Psoas muscle (tissue), 8 donors: Measurements from ENCODE around the gene ADAMTS12. TPM values are rescaled to one million over a fixed set of nuclear protein-coding genes. Genes with fewer than 3 reads are reported as not detected.

Experiments used
- ATAC-seq, 4 donors: fragments of 200-7000 bp; cut with Tn5 transposase; one replicate each; pipeline ENCODE4 v1.9.1; 2020; ENCODE audit warnings: moderate library complexity in 3 of 4, mild to moderate bottlenecking in 2 of 4
- DNase-seq, 2 donors: peaks; one replicate each; pipeline ENCODE4 v3.0.0-alpha.2; 2020
- H3K27ac ChIP-seq: fragments of 200-600 bp; one replicate; pipeline ENCODE4 v1.8.0; 2022
- H3K27me3 ChIP-seq, 3 donors: fragments of 200-600 bp in 1 of 3; one replicate each; pipeline versions ENCODE4 v1.6.1 to v1.8.0; 2013 to 2022; ENCODE audit warnings: low read length in 2 of 3, mild to moderate bottlenecking in 2 of 3, moderate library complexity in 1 of 3; ENCODE audit not compliant: insufficient read depth in 3 of 3
- H3K36me3 ChIP-seq, 2 donors: fragments of 200-600 bp in 1 of 2; one replicate each; pipeline versions ENCODE4 v1.6.1 to v1.8.0; 2013 to 2022; ENCODE audit warnings: low read depth in 1 of 2, mild to moderate bottlenecking in 1 of 2, moderate library complexity in 1 of 2; ENCODE audit not compliant: insufficient read depth in 1 of 2
- H3K4me1 ChIP-seq: fragments of 200-600 bp; one replicate; pipeline ENCODE4 v1.8.0; 2022
- H3K4me3 ChIP-seq: fragments of 200-600 bp; one replicate; pipeline ENCODE4 v1.8.0; 2022; ENCODE audit warnings: mild to moderate bottlenecking
- H3K9me3 ChIP-seq: fragments of 200-600 bp; one replicate; pipeline ENCODE4 v1.8.0; 2022
- WGBS, 3 donors: extraction: QIAGEN DNeasy Blood & Tissue Kit; methylation state at CpG; one replicate each; pipeline versions ENCODE4 v1.1.6 to v1.1.7; 2013; 5-methylcytosine and 5-hydroxymethylcytosine counted together
- intact Hi-C, 2 donors: fragments of 100-400 bp; cut with DNase I; formaldehyde crosslinking; loops; one replicate each; pipeline versions ENCODE4 v1.11.0 to v1.14.2; 2022
- polyA plus RNA-seq, 3 donors: library from polyadenylated mRNA; stranded (reverse); fragments of 200-250 nt; gene quantifications; one replicate each; pipeline ENCODE4 v1.2.3, GENCODE V29; 2013
- total RNA-seq, 4 donors: library from RNA; stranded (reverse); fragmentation: NEBNext Ultra II Directional in 2 of 4; extraction: Animal tissue kit (Norgen Biotek cat#: 25700) in 2 of 4; gene quantifications; one replicate each; pipeline versions ENCODE4 v1.2.1 to v1.2.4, GENCODE V29; 2021 to 2023
- TF ChIP-seq, protein P1 (sequence below): fragments of 200-600 bp; IDR thresholded peaks from one replicate; pipeline ENCODE4 v1.8.0; 2022; ENCODE audit warnings: antibody characterized with exemption
- donor health status: healthy with polysubstance abuse.
- donor health status: DM: no; HTN: no; CAD: no; lungs with moderate emphysema.
- donor health status: Bipolar disorder and iron deficiency.
- donor health status: healthy.
- donor health status: DM: yes; HTN: yes; CAD: no.
- donor health status: DM: no; HTN: no; CAD: no.
- donor health status: DM: no; HTN: no; CAD: no.
- donor health status: DM: yes; HTN: yes; CAD: no.

ADAMTS12 gene
- total and polyA plus RNA-seq, 7 donors = 0.19 to 1.2 (median 0.88) TPM

DNA sequence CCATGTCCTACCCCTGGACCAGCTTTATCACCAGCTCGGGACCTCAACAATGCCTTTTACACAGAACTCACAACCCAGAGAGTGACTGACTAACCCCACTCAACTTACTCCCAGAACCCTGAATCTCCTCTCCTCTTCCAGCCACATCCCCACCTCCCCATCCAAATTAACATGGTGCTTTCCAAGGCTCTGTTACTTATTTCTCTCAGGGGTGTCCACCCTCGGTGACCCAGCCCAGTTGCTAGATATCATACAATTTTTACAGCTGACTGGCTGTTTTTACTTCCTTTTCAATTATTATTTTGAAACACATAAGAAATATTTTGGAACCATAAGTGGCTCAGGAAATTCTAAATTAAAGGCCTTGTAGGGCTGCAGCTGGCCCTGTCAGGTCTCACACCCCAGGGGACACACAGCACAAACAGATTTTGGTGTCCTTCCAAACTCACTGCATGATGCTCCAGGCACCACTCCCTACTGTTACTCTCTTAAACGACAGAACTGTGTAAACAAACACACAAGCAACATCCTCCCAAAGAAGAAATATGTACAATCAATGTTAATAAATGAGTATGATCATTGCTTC, 180.6 kb downstream of the ADAMTS12 start:
- WGBS, 3 donors = 27 to 51% (median 29%) methylated on average over 3 of the region's 3 CpGs
- Histone ChIP-seq H3K36me3 (no peaks in the 10 kb centered on the region), H3K27me3 (no peaks in the 10 kb centered on the region), H3K9me3 (no peaks in the 10 kb centered on the region), H3K27ac (no peak overlapping the region), H3K4me3 (no peak overlapping the region), H3K4me1 (no peaks in the 10 kb centered on the region)
- ATAC-seq = peak in 1 of 4 donors; percentile 68
- DNase-seq = peak in 1 of 2 donors; percentile 55
- intact Hi-C loops = no loop called here
- TF ChIP-seq, protein P1, sequence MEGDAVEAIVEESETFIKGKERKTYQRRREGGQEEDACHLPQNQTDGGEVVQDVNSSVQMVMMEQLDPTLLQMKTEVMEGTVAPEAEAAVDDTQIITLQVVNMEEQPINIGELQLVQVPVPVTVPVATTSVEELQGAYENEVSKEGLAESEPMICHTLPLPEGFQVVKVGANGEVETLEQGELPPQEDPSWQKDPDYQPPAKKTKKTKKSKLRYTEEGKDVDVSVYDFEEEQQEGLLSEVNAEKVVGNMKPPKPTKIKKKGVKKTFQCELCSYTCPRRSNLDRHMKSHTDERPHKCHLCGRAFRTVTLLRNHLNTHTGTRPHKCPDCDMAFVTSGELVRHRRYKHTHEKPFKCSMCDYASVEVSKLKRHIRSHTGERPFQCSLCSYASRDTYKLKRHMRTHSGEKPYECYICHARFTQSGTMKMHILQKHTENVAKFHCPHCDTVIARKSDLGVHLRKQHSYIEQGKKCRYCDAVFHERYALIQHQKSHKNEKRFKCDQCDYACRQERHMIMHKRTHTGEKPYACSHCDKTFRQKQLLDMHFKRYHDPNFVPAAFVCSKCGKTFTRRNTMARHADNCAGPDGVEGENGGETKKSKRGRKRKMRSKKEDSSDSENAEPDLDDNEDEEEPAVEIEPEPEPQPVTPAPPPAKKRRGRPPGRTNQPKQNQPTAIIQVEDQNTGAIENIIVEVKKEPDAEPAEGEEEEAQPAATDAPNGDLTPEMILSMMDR = no peak

- no peak for ATAC-seq
Observed at GRCh38 chr5:33702867-33703266, 188.9 kb downstream of the ADAMTS12 start.

GRCh38 chr5:33701951-33702350, 189.8 kb downstream of the ADAMTS12 start:
- Histone ChIP-seq H3K27me3 (no peaks in the 10 kb centered on the region), H3K36me3 (no peaks in the 10 kb centered on the region), H3K27ac (no peak overlapping the region), H3K4me1 (no peaks in the 10 kb centered on the region), H3K9me3 (no peaks in the 10 kb centered on the region), H3K4me3 (no peak overlapping the region)
- TF ChIP-seq, protein P1 = no peak
- 81 to 82% (median 82%) methylated on average over 2 of the region's 2 CpGs for WGBS, 3 donors
- intact Hi-C loops = no loop called here
- ATAC-seq (no peak), DNase-seq (no peak)

More at GRCh38 chr5:33702867-33703266, 188.9 kb downstream of the ADAMTS12 start:
- H3K36me3 ChIP-seq = no peaks in the 10 kb centered on the region
- H3K9me3 ChIP-seq = no peaks in the 10 kb centered on the region
- no peaks in the 10 kb centered on the region for H3K4me1 ChIP-seq
- TF ChIP-seq, protein P1 = no peak
- no peaks in the 10 kb centered on the region for H3K27me3 ChIP-seq
- DNase-seq = no peak
- 83 to 89% (median 85%) methylated on average over 3 of the region's 3 CpGs for WGBS, 3 donors
- intact Hi-C loops = no loop called here
- no peak overlapping the region for H3K27ac ChIP-seq
- no peak overlapping the region for H3K4me3 ChIP-seq

GRCh38 chr5:33701251-33701650, 190.5 kb downstream of the ADAMTS12 start:
- intact Hi-C loops = no loop called here
- TF ChIP-seq, protein P1 = no peak
- Histone ChIP-seq H3K4me3 (no peak overlapping the region), H3K4me1 (no peaks in the 10 kb centered on the region), H3K27ac (no peak overlapping the region), H3K27me3 (no peaks in the 10 kb centered on the region), H3K36me3 (no peaks in the 10 kb centered on the region), H3K9me3 (no peaks in the 10 kb centered on the region)
- ATAC-seq (no peak), DNase-seq (no peak)
- 62 to 79% (median 67%) methylated on average over 3 of the region's 3 CpGs for WGBS, 3 donors

DNA sequence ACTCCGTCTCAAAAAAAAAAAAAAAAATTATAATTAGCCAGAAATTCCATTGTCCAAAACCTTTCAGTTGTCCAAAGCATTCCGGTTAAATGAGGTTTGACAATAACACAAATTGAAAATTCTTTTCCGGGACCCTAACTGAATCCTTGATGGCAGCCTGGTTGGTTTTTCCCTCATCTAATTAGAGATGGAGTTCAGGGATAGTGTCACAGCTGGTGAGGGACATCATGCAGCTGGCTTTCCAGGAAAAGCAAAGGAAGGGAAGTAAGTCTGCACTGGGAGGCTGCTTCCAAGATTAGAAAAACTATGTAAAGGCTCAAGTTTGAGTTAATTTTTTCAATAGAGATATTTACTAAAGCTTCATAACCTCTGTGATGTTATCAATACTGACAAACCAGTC, 195.4 kb downstream of the ADAMTS12 start:
- WGBS, 3 donors = 38 to 44% (median 42%) methylated on average over 2 to 3 of the region's 3 CpGs
- TF ChIP-seq, protein P1 = no peak
- H3K27me3 ChIP-seq = no peaks in the 10 kb centered on the region
- no peaks in the 10 kb centered on the region for H3K4me1 ChIP-seq
- H3K27ac ChIP-seq = no peak overlapping the region
- H3K4me3 ChIP-seq = no peak overlapping the region
- H3K36me3 ChIP-seq = no peaks in the 10 kb centered on the region
- ATAC-seq (no peak), DNase-seq (no peak)
- intact Hi-C loops = no loop called here
- peaks cover 7% of the 10 kb centered on the region for H3K9me3 ChIP-seq
